Germinal center (tissue), 1 donor: ENCODE measurements around the gene TRAPPC12.
A peak's percentile ranks its signal among the peaks of the same experiment; 100 is the strongest.

Experiments
- DNase-seq: peaks from one replicate; pipeline ENCODE4 v3.0.0; 2012; ENCODE audit warnings: mixed read lengths, low spot score

TRAPPC12 gene

GRCh38 chr2:3408781-3409180, 29.3 kb downstream of the TRAPPC12 start:
- DNase-seq = no peak

- no peak for DNase-seq
These were observed 30.2 kb downstream of the TRAPPC12 start for GRCh38 chr2:3409627-3410170.

- DNase-seq = no peak
These were observed 31.6 kb downstream of the TRAPPC12 start for GRCh38 chr2:3411103-3411502.

GRCh38 chr2:3413697-3414096, 34.2 kb downstream of the TRAPPC12 start:
- no peak for DNase-seq

GRCh38 chr2:3414133-3414860, 34.8 kb downstream of the TRAPPC12 start:
- no peak for DNase-seq

DNA sequence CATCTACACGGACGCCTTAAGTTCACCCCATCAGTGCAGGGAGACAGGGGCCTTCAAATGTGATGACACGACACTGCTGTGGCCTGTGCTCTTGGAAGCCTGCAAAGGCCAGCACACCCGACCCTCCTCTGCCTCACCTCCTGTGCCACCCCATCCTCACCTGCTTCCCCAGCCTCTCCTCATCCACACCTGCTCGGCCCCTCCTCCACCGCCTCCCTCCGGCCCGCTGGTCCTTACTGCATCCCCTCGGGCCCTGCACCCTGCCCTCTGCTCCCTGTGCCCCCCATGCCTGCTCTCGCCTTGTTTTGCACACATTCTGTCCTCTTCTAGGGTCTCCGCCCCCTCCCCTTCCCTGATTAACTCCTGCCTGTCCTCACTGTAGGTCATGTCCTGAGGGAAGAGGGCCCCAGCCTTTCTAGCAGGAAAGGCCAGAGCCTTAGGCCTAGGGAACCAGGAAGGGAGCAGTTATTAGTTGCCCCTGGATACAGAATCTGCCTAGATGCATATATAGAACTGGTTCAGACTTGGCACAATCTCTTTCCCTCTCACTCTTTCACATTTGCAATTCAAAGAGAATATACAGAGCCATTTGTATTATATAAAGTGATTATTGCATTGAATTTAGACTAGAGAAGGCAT, 39.4 kb downstream of the TRAPPC12 start:
- DNase-seq = no peak

DNA sequence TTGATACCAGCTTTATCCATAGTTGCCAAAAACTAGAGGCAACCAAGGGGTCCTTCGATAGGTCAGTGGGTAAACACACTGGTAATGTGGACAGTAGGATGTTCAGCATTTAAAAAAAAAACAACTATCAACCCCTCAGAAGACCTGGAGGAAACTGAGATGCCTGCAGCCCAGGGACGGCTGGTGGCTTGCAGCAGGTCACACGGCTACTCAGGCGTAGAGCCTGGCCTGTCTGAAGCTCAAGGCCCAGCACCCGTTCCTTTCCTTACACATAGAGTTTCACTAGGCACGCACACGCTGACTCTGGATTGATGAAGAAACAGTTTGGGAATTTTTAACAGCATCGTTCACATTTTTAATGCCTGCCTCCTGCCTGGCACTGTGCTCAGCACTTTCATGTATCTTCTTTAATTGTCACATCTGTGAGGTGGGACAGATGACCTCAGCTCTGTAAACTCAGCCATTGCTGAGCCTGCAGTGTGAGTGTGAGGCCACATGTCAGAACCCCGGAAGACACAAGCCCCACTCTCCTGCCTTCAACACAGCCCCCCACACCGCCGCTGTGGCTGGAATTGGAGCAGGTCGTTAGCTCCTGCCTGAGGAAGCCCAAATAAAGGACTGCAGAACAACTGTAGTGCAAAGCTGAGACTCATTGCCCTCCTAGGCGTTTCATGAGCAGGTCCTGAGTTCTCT, 40.7 kb downstream of the TRAPPC12 start:
- DNase-seq = no peak

- no peak for DNase-seq
These were observed 41.4 kb downstream of the TRAPPC12 start for GRCh38 chr2:3420769-3421397.

- no peak for DNase-seq
These were observed 42.1 kb downstream of the TRAPPC12 start for GRCh38 chr2:3421580-3421979.

DNA sequence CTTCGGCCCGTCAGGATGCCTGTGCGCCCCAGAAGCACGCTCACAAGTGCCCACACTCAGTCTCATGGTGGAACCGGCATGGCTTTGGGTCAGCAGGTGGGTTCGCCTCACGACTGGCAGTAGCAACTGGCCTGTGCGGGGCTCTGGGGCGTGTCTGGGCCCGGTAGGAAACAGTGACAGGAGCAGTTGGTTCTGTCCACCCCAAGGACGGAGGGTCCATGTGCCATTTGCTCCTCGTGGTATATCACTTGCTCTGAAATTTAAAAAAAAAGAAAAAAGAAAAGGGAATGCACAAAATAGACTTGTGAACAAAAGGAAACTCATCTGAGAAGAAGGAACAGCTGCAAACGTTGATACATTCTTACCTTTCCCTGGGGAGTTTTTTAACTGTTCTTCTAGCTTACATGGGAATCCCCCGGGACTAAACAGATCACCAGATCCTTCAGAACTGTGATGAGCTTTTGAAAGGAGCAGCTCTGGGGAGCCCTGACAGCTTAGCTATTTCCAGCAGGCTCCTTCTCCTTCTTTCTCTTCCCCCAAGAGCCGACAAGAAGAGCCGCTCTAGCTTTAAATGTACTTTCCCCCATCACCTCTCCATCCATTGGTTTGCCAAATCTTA, 42.8 kb downstream of the TRAPPC12 start:
- DNase-seq = peak; percentile 21

DNA sequence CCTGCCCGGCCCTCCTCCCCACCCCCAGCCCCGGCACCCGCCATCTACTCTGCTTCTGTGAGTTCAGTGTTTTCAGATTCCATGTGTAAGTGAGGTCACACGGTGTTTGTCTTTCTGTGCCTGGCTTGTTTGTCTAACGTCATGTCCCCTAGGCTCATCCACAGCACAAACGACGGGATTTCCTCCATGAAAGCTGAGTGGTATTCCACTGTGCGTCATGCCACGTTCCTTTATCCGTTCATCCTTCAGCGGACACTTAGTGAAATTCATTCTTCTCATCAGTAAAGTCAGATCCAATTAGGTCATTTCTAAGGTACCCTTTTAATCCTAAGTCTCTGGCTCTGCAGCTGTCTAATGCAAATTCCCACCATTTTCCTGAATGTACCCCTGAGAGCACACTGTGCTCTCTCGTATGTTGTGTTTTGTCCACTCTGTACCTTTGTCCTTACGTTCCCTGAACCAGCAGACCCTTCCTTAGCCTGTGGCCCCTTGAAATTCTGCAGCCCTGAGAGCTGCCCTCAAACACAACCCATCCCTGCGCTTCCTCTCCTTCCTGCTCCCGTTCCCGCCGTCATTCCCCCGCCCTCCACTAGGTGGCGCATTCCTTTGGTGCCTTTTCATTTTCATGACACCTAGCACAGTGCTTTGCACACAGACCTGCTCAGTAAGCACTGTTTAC, 44.1 kb downstream of the TRAPPC12 start:
- DNase-seq = peak; percentile 78

GRCh38 chr2:3424171-3424795, 44.8 kb downstream of the TRAPPC12 start:
- no peak for DNase-seq

DNA sequence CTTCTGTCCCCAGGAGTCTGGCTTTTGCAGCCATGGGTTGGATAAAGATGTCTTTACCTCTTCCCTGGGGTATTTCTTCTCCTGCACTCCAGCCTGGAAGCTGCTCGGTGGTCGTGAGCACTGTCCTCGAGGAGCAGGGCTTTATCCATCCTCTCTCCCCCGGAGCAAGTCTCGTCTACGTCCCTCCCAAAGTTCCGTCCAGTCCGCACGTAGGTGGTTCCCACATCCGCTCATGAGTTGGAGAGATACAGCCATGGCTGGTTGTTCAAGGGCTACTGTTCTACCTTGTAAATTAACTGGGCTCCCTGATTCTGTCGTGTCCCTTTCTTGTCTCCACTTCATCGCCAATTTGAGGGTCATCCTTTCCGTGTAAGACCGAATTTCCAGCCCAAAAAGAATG, 47.1 kb downstream of the TRAPPC12 start:
- no peak for DNase-seq

DNA sequence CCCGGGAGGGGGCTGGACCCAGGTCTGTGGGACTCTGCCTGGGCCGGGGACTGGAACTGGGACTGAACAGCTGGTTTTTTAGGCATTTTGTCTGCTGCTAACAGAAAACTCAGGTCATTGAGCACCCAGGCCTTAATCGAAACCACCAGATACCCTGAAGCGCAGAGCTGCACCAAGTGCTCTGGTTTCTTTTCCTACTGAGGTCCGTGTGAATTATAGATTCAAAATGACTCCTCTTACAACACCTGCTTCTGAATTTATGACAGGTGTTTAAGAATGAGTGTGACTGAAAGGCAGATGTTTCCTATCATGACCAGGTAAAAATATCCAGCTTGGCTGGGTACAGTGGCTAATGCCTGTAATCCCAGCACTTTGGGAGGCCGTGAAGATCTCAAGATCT, 47.8 kb downstream of the TRAPPC12 start:
- DNase-seq = no peak

DNA sequence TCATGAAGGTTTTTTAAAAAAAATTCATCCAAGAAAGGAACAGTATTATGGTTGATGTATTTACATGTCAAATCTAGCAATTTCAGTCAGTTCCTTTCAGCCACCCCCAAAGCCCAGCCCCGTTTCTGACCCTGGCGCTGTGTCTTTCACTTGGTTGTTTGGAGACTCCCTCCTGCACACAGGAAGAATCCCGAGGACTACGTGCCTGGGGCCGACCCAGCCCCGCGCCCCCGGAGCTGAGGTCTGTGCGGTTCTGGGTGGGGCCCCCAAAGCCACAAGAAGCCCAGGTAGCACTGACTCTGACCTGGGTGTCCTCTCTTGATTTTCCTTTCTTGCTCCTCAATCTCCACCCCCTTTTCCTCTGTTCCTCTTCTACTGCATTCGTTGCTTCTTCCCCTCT, 49.1 kb downstream of the TRAPPC12 start:
- DNase-seq = no peak

GRCh38 chr2:3429066-3429610, 49.6 kb downstream of the TRAPPC12 start:
- no peak for DNase-seq

DNA sequence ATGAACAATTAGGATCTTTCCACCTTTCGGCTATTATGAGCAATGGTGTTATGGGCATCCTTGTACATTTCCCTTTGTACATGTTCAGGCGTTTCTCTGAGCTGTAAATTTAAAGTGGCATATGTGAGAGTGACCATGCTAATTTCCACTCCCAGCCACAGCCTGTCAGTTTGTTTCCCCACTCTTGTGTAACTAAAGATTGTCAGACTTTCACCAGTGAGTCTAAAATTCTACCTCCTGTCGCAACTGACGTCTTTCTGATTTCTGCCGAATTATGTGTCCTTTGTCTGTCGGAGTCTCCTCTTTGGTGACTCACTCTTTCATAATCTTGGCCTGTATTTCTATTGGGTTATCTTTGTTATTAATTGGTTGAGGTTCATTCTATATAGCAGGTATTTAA, 50.7 kb downstream of the TRAPPC12 start:
- no peak for DNase-seq

DNA sequence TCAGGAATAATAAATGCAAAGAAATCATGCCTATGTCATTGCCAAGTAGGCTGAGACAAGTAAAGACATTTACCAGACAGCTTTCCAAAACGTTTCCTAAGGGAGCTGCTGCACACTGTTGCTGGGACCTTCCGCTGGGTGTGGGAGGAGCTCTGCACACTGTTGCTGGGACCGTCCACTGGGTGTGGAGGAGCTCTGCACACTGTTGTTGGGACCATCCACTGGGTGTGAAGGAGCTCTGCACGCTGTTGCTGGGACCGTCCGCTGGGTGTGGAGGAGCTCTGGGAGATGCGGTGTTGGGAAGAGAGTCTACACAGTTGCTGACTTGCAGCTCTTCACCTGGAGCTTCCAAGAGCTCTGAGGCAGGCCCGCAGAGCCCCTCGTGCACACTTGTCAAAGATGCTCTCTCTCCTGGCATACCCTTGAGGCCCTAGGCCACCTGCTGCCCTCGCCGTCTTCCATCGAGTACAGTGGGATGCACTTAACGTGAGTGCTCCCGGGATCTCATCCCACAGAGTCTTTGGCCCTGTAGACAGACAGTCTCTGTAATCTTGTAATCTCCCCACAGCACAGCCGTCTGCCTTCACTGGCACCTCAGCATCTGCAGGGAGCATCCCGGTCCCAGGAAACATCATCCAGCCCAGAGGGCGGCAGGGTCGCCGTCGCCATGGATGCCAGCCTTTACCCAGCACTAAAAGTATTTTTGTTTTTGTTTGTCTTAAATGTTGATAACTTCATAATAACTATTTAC, 51.4 kb downstream of the TRAPPC12 start:
- DNase-seq = no peak

DNA sequence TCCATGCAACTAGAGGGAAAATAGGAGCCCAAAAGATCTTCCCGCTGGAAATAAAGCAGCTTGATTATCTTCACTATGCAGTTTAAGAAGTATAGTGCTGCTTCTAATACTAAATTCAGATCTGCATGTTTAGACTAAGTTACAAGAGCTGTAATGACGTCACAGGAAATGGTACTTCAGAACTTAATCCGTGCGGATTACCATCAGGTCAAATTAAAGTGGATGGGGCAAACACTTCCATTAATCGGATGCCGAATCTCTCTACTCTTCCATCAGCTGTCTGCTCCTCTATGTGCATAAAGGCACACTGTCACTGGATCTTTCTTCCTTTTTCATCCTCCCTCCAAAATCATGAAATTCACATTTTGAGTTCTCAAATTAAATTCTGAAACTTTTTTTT, 52.6 kb downstream of the TRAPPC12 start:
- DNase-seq = no peak
